NCI-H2081 treated with DMSO at 0.1 percent for 48 hours (cell line): Measurements from ENCODE around the gene ITPRIPL2.

Experiments used
- DNase-seq: peaks from one replicate; lab custom pipeline; 2025; lab: John Stamatoyannopoulos, UW

Gene ITPRIPL2

GRCh38 chr16:19119564-19119963, 5.8 kb downstream of the ITPRIPL2 start:
- DNase-seq = no peak

- DNase-seq = no peak
Observed at GRCh38 chr16:19123535-19124178, 9.9 kb downstream of the ITPRIPL2 start.

- no peak for DNase-seq
Observed at GRCh38 chr16:19126300-19126699, 12.5 kb downstream of the ITPRIPL2 start.

- DNase-seq = no peak
Observed at GRCh38 chr16:19127205-19127604, 13.4 kb downstream of the ITPRIPL2 start.

- no peak for DNase-seq
Observed at GRCh38 chr16:19127674-19128131, 13.9 kb downstream of the ITPRIPL2 start.

- no peak for DNase-seq
Observed at GRCh38 chr16:19128454-19129200, 14.9 kb downstream of the ITPRIPL2 start.

GRCh38 chr16:19130385-19130784, 16.6 kb downstream of the ITPRIPL2 start:
- no peak for DNase-seq

- no peak for DNase-seq
Observed at GRCh38 chr16:19130852-19131824, 17.4 kb downstream of the ITPRIPL2 start.

- no peak for DNase-seq
Observed at GRCh38 chr16:19131825-19132218, 18.1 kb downstream of the ITPRIPL2 start.

GRCh38 chr16:19132255-19132654, 18.5 kb downstream of the ITPRIPL2 start:
- no peak for DNase-seq

GRCh38 chr16:19132898-19133297, 19.1 kb downstream of the ITPRIPL2 start:
- no peak for DNase-seq

- no peak for DNase-seq
Observed at GRCh38 chr16:19133600-19133999, 19.8 kb downstream of the ITPRIPL2 start.

GRCh38 chr16:19135201-19135842, 21.6 kb downstream of the ITPRIPL2 start:
- DNase-seq = no peak

- DNase-seq = no peak
Observed at GRCh38 chr16:19135896-19136438, 22.2 kb downstream of the ITPRIPL2 start.

GRCh38 chr16:19136549-19137196, 22.9 kb downstream of the ITPRIPL2 start:
- DNase-seq = no peak

GRCh38 chr16:19137201-19138128, 23.7 kb downstream of the ITPRIPL2 start:
- DNase-seq = peak; percentile 29

GRCh38 chr16:19138601-19139000, 24.8 kb downstream of the ITPRIPL2 start:
- no peak for DNase-seq

- no peak for DNase-seq
Observed at GRCh38 chr16:19139436-19140091, 25.8 kb downstream of the ITPRIPL2 start.

- no peak for DNase-seq
Observed at GRCh38 chr16:19140396-19140795, 26.6 kb downstream of the ITPRIPL2 start.
